HG02571 (cell line): ENCODE measurements around the gene NAB2.
A peak's percentile ranks its signal among the peaks of the same experiment; 100 is the strongest.
"Not testable (repeated sequence)": the region's sequence is repeated elsewhere in the genome, so short reads cannot be mapped to it uniquely, and the experiment has no call there.

Experiments
- ATAC-seq: cut with Tn5 transposase; IDR thresholded peaks from one replicate; pipeline ENCODE4 v1.9.1; 2021; ENCODE audit warnings: mild to moderate bottlenecking, moderate library complexity; ENCODE audit not compliant: unreplicated experiment

Gene NAB2

GRCh38 chr12:57088354-57089270 is at the start of gene NAB2:
TSS of gene NAB2 (plus strand) at chr12:57089114. CDS start at chr12:57089272, 158 bp downstream.
- ATAC-seq = peak; percentile 49

- ATAC-seq = no peak
Observed at GRCh38 chr12:57040211-57040610, 48.7 kb upstream of the NAB2 start.

GRCh38 chr12:57040750-57041149 is 48.2 kb upstream of the NAB2 start:
- no peak for ATAC-seq

GRCh38 chr12:57042695-57043094 is 46.2 kb upstream of the NAB2 start:
- no peak for ATAC-seq

- ATAC-seq = no peak
Observed at GRCh38 chr12:57044468-57044867, 44.4 kb upstream of the NAB2 start.

- ATAC-seq = no peak
Observed at GRCh38 chr12:57044889-57045288, 44.0 kb upstream of the NAB2 start.

- no peak for ATAC-seq
Observed at GRCh38 chr12:57046086-57046791, 42.7 kb upstream of the NAB2 start.

- no peak for ATAC-seq
Observed at GRCh38 chr12:57046947-57047890, 41.7 kb upstream of the NAB2 start.

- ATAC-seq = no peak
Observed at GRCh38 chr12:57047981-57048380, 40.9 kb upstream of the NAB2 start.

- no peak for ATAC-seq
Observed at GRCh38 chr12:57048423-57049118, 40.3 kb upstream of the NAB2 start.

GRCh38 chr12:57049119-57049446 is 39.8 kb upstream of the NAB2 start:
- no peak for ATAC-seq

- ATAC-seq = no peak
Observed at GRCh38 chr12:57049890-57050289, 39.0 kb upstream of the NAB2 start, which contains the start of gene MYO1A. TSS of gene MYO1A (minus strand) at chr12:57050129. CDS start at chr12:57048323, 1,806 bp downstream.

GRCh38 chr12:57051011-57051410 is 37.9 kb upstream of the NAB2 start:
- ATAC-seq = no peak

GRCh38 chr12:57053146-57053545 is 35.8 kb upstream of the NAB2 start:
- not testable (repeated sequence) for ATAC-seq

GRCh38 chr12:57053901-57054300 is 35.0 kb upstream of the NAB2 start:
- not testable (repeated sequence) for ATAC-seq

GRCh38 chr12:57055824-57056223 is 33.1 kb upstream of the NAB2 start:
- ATAC-seq = no peak

- ATAC-seq = no peak
Observed at GRCh38 chr12:57057067-57057751, 31.7 kb upstream of the NAB2 start.

- no peak for ATAC-seq
Observed at GRCh38 chr12:57058454-57058853, 30.5 kb upstream of the NAB2 start.

GRCh38 chr12:57063991-57064685 is 24.8 kb upstream of the NAB2 start:
- peak; percentile 76 for ATAC-seq
